ENCODE data around the gene SCNM1.
"Not testable (repeated sequence)": the region's sequence is repeated elsewhere in the genome, so short reads cannot be mapped to it uniquely, and the experiment has no call there.

The SCNM1 gene

GRCh38 chr1:151193856-151194255, 27.9 kb downstream of the SCNM1 start:
- FAIRE-seq (no peak), DNase-seq (ENCODE audit: insufficient read length, low spot score) (no peak)
- no peak for TF ChIP-seq CTCF (IDR thresholded peaks at IDR 0.05; ENCODE audit: insufficient read depth, missing control alignments)

DNA sequence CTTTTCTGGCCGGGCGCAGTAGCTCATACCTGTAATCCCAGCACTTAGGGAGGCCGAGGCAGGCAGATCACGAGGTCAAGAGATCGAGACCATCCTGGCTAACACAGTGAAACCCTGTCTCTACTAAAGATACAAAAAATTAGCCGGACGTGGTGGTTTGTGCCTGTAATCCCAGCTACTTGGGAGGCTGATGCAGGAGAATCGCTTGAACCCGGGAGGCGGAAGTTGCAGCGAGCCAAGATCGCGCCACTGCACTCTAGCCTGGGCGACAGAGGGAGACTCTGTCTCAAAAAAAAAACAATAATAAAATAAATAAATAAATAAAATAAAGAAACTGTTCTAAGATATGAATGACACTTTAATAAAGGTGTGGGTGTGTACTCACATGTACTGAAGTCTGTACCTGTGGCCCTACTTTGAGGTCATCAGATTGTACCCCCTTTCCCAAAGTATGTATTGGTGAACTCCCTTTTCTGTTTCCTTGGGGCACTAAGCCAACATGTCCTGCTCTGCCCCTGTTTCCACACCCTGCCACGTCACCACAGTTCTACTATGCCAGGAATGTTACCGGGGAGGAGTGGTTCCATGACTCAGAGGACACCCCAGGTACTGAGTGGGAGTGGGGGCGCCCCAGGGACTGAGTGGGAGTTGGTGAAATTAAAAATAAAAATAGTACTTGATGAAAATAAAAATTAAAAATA, 29.1 kb downstream of the SCNM1 start:
- DNase-seq (ENCODE audit: insufficient read length, low spot score); FAIRE-seq: not testable (repeated sequence)

GRCh38 chr1:151196292-151196800, 30.4 kb downstream of the SCNM1 start:
- peak; percentile 84 for TF ChIP-seq CTCF (IDR thresholded peaks at IDR 0.05; ENCODE audit: insufficient read depth, missing control alignments)
- no peak for FAIRE-seq
- DNase-seq (ENCODE audit: insufficient read length, low spot score), result no peak

DNA sequence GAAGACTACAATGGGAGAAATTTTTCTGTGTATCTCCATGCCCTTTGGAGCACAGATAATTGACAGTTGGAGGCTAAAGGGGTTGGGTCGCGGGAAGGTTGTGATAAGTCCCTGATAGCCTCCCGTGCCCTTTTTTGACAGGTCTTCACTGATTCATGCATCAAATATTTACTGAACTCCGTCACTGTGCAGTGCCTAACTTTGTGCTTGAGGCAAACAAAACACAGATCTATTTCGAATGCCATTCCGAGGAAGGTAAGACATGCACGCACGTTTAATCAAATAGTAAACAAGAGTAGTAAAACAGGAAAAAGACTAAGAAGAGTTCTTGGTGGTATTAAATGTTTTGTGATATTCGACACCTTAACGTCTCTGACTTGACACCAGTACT, 31.9 kb downstream of the SCNM1 start:
- TF ChIP-seq CTCF (IDR thresholded peaks at IDR 0.05; ENCODE audit: insufficient read depth, missing control alignments), result no peak
- DNase-seq (ENCODE audit: insufficient read length, low spot score), result no peak
- FAIRE-seq, result no peak

DNA sequence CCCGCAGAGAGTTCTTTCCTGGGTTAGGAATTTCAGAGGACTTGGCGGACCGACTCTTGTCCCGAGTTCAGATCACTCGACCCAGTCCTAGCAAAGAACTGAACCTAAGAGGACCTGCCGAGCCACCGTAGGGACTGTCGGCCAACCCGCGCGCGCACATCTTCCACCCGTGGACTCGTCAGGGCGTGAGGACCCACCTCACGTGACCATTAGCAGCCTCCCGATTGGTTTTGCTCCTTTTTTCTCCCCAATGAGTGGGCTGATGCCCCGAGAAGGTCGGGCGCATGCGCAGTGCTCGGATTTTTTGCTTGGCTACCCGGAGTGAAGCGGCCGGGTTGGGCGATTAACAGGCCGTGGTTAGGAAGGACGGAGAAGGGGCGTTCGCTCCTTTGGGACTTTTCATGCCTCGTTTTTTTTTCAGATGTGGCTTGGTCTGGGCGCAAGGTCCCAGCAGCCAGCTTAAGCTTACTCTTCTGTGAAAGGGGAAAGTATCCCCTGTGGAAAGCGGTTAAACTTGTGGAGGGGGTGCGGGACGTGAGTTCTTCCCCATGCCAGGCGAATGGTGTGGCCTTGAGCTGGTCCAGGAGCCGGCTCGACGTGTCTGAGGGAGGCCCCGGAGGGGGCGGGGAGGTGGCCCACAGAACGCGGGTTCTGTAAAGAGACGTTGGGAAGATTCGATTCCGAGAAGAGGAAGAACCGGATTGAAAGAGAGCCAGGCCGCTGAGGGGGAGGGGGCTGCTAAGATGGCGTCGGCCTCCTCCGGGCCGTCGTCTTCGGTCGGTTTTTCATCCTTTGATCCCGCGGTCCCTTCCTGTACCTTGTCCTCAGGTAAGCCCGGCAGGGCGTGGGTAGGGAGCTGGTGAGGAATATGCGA, 32.5 kb downstream of the SCNM1 start, which contains the start of gene PIP5K1A:
TSS of gene PIP5K1A (plus strand) at position 299 of the 874 bp plus-strand sequence. CDS start at position 744, 445 bp downstream.
- no peak for TF ChIP-seq CTCF (IDR thresholded peaks at IDR 0.05; ENCODE audit: insufficient read depth, missing control alignments)
- FAIRE-seq, result no peak
- DNase-seq (ENCODE audit: insufficient read length, low spot score), result peak; percentile 99

DNA sequence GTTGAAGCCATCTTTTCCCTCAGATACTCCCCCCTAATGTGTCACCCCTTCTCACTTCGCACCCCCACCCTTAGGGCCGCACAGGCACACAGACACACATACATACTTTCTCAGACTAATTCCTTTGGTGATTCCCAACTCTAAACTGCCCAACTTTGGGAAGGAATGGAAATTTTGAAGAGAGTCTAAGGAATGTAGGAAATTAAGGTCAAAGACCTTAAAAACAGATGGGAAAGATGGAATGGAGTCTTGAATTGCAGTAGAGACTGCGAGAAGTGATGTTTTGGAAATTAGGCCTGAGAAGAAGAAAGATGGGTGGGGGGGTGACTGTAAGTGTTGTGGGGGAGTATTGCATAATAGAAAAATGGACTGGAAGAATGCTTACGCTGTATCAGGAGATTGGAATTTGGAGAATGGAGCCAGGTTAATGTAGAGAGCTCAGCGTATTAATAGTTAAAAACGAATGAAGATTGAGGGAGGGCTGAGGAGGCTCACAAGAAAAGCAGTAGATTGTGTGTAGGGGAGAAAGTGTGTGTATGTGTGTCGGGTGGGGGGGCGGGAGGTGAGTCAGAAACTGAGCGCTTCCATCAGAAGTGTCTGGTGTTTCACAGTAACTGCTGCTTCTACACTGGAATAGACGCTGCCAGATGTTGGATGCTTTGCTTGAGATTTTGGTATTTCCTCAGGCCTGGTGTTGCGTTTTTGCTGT, 34.1 kb downstream of the SCNM1 start:
- no peak for FAIRE-seq
- TF ChIP-seq CTCF (IDR thresholded peaks at IDR 0.05; ENCODE audit: insufficient read depth, missing control alignments), result no peak
- DNase-seq (ENCODE audit: insufficient read length, low spot score), result no peak

- not testable (repeated sequence) for FAIRE-seq; DNase-seq (ENCODE audit: insufficient read length, low spot score)
Measured at GRCh38 chr1:151205381-151205965, 39.5 kb downstream of the SCNM1 start.

All from D721Med (cell line).